Activated CD4-positive, alpha-beta memory T cell treated with anti-CD3 and anti-CD28 coated beads, Interleukin-2, amount 10 ng/mL, durations not matched to agents 7 days and 5 days (primary cell): ENCODE results near the gene KCNK13. TPM values are rescaled to one million over a fixed set of nuclear protein-coding genes. Genes with fewer than 3 reads are reported as not detected.

Source experiments
- CTCF ChIA-PET: fragments of 350-600 bp; sonication (Branson Sonifier 250); formaldehyde crosslinking; loops from one replicate; lab custom pipeline; 2021; ENCODE audit warnings: antibody characterized with exemption, inconsistent platforms; lab: Charles Lee
- POLR2A ChIA-PET: fragments of 350-600 bp; sonication (Branson Sonifier 250); formaldehyde crosslinking; loops from one replicate; lab custom pipeline; 2021; ENCODE audit warnings: antibody characterized with exemption; lab: Charles Lee
- DNase-seq: peaks from one replicate; pipeline ENCODE4 v3.0.0-alpha.2; 2020
- H3K27ac Mint-ChIP-seq: one replicate; pipeline ENCODE4 v1.8.0; 2021; ENCODE audit warnings: mild to moderate bottlenecking, mixed read lengths
- H3K27me3 Mint-ChIP-seq: one replicate; pipeline ENCODE4 v1.8.0; 2021; ENCODE audit warnings: mixed read lengths
- H3K36me3 Mint-ChIP-seq: one replicate; pipeline ENCODE4 v1.8.0; 2021; ENCODE audit warnings: low read depth, mixed read lengths
- H3K4me1 Mint-ChIP-seq: one replicate; pipeline ENCODE4 v1.8.0; 2021; ENCODE audit warnings: mixed read lengths
- H3K4me3 Mint-ChIP-seq: one replicate; pipeline ENCODE4 v1.8.0; 2021; ENCODE audit warnings: mild to moderate bottlenecking, mixed read lengths
- H3K9me3 Mint-ChIP-seq: one replicate; pipeline ENCODE4 v1.8.0; 2021; ENCODE audit warnings: mixed read lengths
- total RNA-seq, 2 experiments: library from RNA; stranded (reverse); gene quantifications; one replicate each; pipeline ENCODE4 v1.2.3, GENCODE V29; 2021

KCNK13 gene
- total RNA-seq, 2 experiments from 2014 or later: 0.18 to 0.28 TPM

DNA sequence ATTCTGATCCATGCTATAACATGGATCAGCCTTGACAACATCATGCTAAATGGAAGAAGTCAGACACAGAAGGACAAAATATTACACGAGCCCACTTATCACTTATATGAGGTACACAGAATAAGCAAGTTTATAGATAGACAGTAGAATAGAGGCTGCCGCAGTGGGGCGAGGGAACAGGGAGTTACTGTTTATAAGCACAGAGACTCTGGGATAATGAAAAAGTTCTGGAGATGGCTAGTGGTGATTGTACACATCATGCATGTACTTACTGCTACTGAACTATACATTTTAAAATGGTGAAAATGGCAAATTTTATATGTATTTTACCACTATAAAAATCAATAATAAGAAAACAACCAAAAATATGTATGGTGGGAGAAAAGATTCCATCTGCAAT lies 99.3 kb downstream of the KCNK13 start:
- no peaks in the 10 kb centered on the region for H3K36me3 Mint-ChIP-seq
- no peak for DNase-seq
- peaks cover 21% of the 10 kb centered on the region for H3K27me3 Mint-ChIP-seq
- POLR2A ChIA-PET: no interaction called here
- CTCF ChIA-PET: no interaction called here
- no peak overlapping the region for H3K27ac Mint-ChIP-seq
- H3K4me3 Mint-ChIP-seq: no peak overlapping the region
- no peaks in the 10 kb centered on the region for H3K9me3 Mint-ChIP-seq
- H3K4me1 Mint-ChIP-seq: no peaks in the 10 kb centered on the region

DNA sequence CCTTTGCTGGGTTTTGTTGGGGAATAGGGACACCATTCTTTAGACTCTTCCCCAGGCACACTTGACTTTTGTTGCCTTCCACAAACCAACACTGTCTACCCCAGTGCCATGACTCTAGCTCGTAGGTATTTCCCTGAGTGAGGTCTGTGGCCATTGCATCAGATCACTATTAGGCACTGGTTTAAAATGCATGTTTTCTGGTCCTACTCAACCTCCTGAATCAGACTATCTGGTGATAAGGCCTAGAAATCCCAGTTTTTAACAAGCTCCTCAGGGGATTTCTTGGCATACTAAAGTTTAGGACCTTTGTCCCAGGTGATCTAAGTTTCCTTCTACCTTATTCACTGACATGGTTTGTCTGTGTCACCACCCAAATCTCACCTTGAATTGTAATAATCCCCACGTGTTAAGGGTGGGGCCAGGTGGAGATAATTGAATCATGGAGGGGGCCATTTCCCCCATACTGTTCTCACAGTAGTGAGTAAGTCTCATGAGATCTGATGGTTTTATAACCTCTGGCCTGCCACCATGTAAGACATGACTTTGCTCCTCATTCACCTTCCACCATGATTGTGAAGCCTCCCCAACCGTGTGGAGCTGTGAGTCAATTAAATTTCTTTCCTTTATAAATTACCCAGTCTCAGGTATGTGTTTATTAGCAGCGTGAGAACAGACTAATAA lies 106.8 kb downstream of the KCNK13 start:
- no peak for DNase-seq
- Mint-ChIP-seq H3K4me1 (no peaks in the 10 kb centered on the region), H3K9me3 (no peaks in the 10 kb centered on the region), H3K4me3 (no peak overlapping the region), H3K27me3 (peaks cover 16% of the 10 kb centered on the region), H3K27ac (no peak overlapping the region), H3K36me3 (no peaks in the 10 kb centered on the region)
- ChIA-PET CTCF (interaction anchor here (0.6 kb wide), 1 partner anchor 1277 kb away, joined by 3 read pairs; no protein-coding TSS in a partner anchor), POLR2A (no interaction called here)

DNA sequence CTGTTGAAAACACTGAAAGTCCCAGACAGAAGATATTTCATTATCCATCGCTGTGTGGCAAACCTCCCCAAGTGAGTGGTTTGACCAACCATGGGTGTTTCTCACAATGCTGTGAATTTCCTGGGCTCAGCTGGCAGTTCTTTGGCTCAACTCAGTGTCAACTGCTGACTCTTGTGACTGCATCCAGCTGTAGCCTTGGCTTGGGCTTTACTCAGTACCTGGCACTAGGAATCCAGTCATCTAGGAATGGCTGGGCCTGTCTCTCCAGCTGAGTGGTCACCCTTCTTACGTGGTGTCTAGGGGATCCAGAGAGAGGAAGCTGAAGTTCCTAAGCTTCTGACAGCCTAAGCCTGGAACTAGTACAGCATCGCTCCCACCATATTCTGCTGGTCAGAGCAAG lies 113.8 kb downstream of the KCNK13 start:
- no peak for DNase-seq
- CTCF ChIA-PET: no interaction called here

DNA sequence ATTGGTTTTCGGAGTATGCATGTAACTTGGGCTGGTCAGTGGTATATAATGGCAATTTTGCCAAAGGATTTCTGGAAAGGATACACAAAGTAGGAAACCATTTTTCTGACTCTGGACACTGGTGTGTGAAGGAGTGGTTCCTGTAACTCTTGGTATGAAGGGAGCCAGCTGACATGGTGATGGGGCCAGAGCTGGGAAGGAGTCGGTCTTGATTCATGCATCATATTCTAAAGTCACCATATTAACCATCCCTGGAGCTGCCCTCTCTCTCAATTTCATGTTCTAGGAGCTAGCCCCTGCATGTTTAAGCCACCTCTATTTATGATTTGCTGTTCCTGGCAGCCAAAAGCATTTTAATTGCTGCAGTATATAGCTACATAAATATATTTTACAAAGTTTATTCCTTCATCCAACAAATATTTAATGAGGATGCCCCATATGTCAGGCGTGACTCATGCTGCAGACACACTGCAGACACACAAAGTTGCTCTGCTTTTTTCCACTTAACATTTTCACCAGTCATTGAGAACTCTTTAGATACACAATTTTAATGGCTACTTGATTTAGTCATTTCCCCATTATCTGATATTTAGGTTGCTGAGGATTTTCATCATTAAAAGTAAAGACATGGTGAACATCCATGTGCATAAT lies 115.9 kb downstream of the KCNK13 start:
- Mint-ChIP-seq H3K9me3 (no peaks in the 10 kb centered on the region), H3K27ac (no peak overlapping the region), H3K27me3 (peaks cover 9% of the 10 kb centered on the region), H3K4me3 (no peak overlapping the region), H3K36me3 (no peaks in the 10 kb centered on the region), H3K4me1 (no peaks in the 10 kb centered on the region)
- ChIA-PET CTCF (no interaction called here), POLR2A (no interaction called here)
- no peak for DNase-seq

More for the DNA sequence above, 113.8 kb downstream of the KCNK13 start:
- H3K36me3 Mint-ChIP-seq: no peaks in the 10 kb centered on the region
- H3K27me3 Mint-ChIP-seq: peaks cover 9% of the 10 kb centered on the region
- no peak overlapping the region for H3K27ac Mint-ChIP-seq
- POLR2A ChIA-PET: no interaction called here
- no peaks in the 10 kb centered on the region for H3K4me1 Mint-ChIP-seq
- H3K9me3 Mint-ChIP-seq: no peaks in the 10 kb centered on the region
- H3K4me3 Mint-ChIP-seq: no peak overlapping the region

DNA sequence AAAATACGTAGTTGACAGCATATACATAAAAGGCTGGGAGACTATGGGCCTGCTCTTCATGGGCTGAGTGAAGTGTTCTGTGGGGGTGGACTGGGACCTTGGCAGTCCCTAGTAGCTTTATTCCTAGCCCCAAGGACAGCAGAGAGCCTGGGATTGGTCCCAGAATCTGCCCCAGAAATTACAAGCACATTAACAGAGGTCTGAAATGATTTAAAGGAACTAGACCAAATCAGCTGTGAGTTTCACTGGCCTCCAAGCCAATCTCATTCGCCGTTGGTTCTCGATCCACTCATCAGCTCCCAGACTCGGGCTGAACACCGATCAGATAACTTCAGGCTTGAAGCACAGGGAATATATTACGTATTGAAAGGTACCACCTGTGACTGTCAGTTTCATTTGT lies 117.6 kb downstream of the KCNK13 start:
- Mint-ChIP-seq H3K27me3 (peaks cover 15% of the 10 kb centered on the region), H3K4me3 (no peak overlapping the region), H3K9me3 (no peaks in the 10 kb centered on the region), H3K4me1 (no peaks in the 10 kb centered on the region), H3K27ac (no peak overlapping the region), H3K36me3 (no peaks in the 10 kb centered on the region)
- CTCF ChIA-PET: no interaction called here
- POLR2A ChIA-PET: no interaction called here
- no peak for DNase-seq

DNA sequence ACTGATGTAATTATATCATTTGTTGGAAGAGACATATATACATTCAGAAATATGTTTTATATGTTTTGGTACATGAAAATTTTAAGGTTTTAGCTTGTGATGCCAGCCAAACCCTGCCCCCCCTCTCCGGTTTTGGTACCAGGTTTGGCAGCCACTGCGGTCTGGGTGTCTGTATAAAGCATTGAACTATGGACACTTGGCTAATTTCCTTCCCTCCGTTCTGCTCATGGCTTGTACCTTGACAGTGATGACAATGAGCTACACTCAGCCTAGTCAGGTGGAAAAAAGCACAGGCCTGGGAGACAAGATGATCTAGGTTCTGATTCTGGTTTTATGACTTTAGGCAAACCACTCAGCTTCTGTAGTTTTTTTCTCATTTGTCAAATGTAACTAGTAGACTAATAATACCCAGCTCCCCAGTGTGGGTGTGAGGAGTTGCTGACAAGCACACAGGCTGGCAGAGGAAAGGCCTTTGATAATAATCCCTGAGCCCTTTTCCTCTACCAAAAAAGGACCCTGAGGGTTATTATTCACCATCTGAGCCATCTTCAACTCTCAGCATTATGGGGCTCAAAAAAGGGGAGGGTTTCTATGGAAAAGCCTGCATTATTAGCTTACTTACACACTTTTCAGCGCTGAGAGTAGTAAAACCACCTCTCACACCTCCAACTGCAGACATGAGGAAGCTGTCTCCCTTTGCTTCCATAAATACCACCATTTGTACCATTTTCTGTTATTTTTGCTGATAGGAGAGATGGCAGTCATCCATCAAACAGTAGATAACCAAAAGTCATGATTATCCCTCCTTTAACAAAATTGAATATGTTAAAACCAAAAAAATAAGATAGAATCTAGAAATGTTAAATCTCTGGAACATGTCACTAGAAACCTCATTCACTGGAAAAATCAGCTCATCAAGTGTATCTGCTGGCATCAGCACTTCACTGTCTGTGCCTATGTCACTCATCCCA lies 118.3 kb downstream of the KCNK13 start:
- ChIA-PET POLR2A (no interaction called here), CTCF (no interaction called here)
- no peaks in the 10 kb centered on the region for H3K4me1 Mint-ChIP-seq
- no peak overlapping the region for H3K27ac Mint-ChIP-seq
- H3K27me3 Mint-ChIP-seq: peaks cover 15% of the 10 kb centered on the region
- DNase-seq: no peak
- no peaks in the 10 kb centered on the region for H3K36me3 Mint-ChIP-seq
- no peak overlapping the region for H3K4me3 Mint-ChIP-seq
- no peaks in the 10 kb centered on the region for H3K9me3 Mint-ChIP-seq

DNA sequence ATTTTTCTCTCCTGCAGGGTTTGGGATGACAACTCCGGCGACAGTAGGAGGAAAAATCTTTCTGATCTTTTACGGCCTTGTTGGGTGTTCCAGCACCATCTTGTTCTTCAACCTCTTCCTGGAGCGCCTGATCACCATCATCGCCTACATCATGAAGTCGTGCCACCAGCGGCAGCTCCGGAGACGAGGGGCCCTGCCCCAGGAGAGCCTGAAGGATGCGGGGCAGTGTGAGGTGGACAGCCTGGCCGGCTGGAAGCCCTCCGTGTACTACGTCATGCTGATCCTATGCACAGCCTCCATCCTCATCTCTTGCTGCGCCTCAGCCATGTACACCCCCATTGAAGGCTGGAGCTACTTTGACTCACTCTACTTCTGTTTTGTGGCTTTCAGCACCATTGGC lies 122.3 kb downstream of the KCNK13 start:
- DNase-seq: no peak
- POLR2A ChIA-PET: no interaction called here
- H3K9me3 Mint-ChIP-seq: peaks cover 5% of the 10 kb centered on the region
- CTCF ChIA-PET: no interaction called here
- H3K36me3 Mint-ChIP-seq: no peaks in the 10 kb centered on the region
- no peaks in the 10 kb centered on the region for H3K4me1 Mint-ChIP-seq
- H3K27ac Mint-ChIP-seq: no peak overlapping the region
- peaks cover 14% of the 10 kb centered on the region for H3K27me3 Mint-ChIP-seq
- no peak overlapping the region for H3K4me3 Mint-ChIP-seq

DNA sequence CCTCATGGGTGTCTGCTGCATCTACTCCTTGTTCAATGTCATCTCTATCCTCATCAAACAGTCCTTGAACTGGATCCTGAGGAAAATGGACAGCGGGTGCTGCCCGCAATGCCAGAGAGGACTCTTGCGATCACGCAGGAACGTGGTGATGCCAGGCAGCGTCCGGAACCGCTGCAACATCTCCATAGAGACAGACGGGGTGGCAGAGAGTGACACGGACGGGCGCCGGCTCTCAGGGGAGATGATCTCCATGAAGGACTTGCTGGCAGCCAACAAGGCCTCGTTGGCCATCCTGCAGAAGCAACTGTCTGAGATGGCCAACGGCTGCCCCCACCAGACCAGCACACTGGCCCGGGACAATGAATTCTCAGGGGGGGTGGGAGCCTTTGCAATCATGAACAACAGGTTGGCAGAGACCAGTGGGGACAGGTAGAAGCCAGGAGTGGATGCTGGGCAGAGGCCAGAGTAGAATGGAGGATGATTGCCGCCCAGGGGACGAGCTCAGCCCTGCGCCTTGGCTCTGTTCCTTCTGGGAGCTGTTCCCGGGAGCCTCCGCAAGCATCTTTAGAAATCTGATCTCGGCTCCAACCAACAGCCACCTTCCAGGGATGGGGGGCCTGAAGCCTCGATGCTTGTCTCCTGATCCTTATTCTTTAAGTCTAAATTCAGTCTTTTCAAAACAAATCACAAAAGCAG lies 122.9 kb downstream of the KCNK13 start:
- Mint-ChIP-seq H3K36me3 (no peaks in the 10 kb centered on the region), H3K27ac (no peak overlapping the region), H3K9me3 (peaks cover 5% of the 10 kb centered on the region), H3K4me1 (no peaks in the 10 kb centered on the region), H3K27me3 (peaks cover 14% of the 10 kb centered on the region), H3K4me3 (no peak overlapping the region)
- ChIA-PET CTCF (interaction anchor here (1.0 kb wide), 1 partner anchor 50 kb away, joined by 4 read pairs; no protein-coding TSS in a partner anchor), POLR2A (no interaction called here)
- DNase-seq: no peak

DNA sequence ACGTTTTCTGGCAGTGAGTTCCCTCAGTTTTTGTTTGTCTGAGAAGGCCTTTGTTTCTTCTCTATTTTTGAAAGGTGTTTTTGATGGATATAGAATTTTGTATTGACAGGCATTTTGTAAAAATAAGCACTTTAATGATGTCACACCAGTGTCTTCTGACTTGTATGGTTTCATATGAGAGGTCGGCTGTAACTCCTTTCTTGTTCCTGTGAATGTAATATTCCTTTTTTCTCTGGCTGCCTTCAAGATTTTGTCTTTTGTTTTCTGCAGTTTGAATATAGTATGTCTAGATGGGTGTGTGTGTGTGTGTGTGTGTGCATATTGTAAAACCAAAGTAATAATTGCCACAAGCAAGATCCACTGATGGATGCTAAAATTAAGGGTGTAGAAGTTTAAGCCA lies 126.8 kb downstream of the KCNK13 start:
- POLR2A ChIA-PET: no interaction called here
- Mint-ChIP-seq H3K36me3 (no peaks in the 10 kb centered on the region), H3K4me1 (no peaks in the 10 kb centered on the region), H3K9me3 (peaks cover 5% of the 10 kb centered on the region), H3K4me3 (no peak overlapping the region), H3K27ac (no peak overlapping the region), H3K27me3 (peaks cover 3% of the 10 kb centered on the region)
- CTCF ChIA-PET: no interaction called here
- no peak for DNase-seq

DNA sequence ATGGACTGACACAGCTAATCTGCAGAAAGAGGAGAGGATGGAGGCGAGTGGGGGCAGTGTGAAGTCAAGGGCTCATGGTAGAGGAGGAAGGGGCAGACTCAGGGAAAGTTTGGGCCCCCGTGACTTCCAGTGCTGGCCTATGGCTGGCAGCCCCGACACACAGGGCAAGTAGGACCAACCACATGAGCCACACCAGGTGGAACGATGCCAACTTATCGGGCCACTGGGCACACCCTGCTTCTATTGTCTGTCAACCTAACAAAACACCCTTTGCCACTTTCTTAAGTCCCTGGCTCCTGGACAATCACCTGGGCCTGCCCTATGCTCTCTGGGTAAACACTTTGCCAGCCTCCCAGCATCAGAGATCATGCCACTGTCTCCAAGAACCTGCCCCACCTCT lies 129.4 kb downstream of the KCNK13 start:
- Mint-ChIP-seq H3K4me1 (no peaks in the 10 kb centered on the region), H3K36me3 (no peaks in the 10 kb centered on the region), H3K4me3 (no peak overlapping the region), H3K27ac (no peak overlapping the region), H3K9me3 (peaks cover 5% of the 10 kb centered on the region), H3K27me3 (peaks cover 9% of the 10 kb centered on the region)
- POLR2A ChIA-PET: no interaction called here
- CTCF ChIA-PET: no interaction called here
- DNase-seq: no peak

DNA sequence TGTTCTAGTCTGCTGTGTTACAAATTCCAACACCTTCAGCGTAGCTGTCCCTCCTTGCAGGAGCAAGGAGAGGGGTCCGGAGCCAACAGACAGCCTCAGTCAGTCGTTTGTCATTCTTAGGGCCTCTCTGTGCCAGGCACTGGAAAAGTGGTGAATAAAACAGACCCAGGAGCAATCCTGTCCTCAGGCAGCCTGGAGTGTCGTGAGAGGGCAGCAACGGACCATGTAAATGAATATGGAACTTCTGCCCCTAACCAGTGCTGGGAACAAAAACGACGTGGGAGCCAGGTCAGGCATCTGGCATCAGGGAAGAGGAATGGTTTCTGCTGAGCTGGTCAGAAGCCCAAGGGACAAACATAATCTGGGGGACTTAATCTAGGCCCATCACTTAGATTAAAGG lies 129.8 kb downstream of the KCNK13 start:
- H3K36me3 Mint-ChIP-seq: no peaks in the 10 kb centered on the region
- H3K4me1 Mint-ChIP-seq: no peaks in the 10 kb centered on the region
- peaks cover 5% of the 10 kb centered on the region for H3K9me3 Mint-ChIP-seq
- H3K27me3 Mint-ChIP-seq: peaks cover 9% of the 10 kb centered on the region
- ChIA-PET POLR2A (no interaction called here), CTCF (no interaction called here)
- DNase-seq: no peak
- no peak overlapping the region for H3K27ac Mint-ChIP-seq
- no peak overlapping the region for H3K4me3 Mint-ChIP-seq

DNA sequence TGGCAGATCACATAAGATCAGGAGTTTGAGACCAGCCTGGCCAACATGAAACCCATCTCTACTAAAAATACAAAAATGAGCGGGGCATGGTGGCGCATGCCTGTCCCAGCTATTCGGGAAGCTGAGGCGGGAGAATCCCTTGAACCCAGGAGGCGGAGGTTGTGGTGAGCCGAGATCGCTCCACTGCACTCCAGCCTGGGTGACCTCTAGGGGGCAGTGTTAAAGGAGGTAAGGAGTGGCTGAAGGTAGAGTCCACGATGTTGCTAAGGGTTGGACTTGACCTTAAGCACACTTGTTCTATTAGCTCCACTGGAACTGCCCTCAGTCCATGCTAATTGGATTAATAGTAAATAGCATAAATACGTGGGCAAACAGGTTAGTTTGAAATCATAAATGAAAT lies 132.1 kb downstream of the KCNK13 start:
- Mint-ChIP-seq H3K4me3 (no peak overlapping the region), H3K4me1 (no peaks in the 10 kb centered on the region), H3K9me3 (no peaks in the 10 kb centered on the region), H3K27ac (no peak overlapping the region), H3K27me3 (peaks cover 7% of the 10 kb centered on the region), H3K36me3 (no peaks in the 10 kb centered on the region)
- ChIA-PET POLR2A (no interaction called here), CTCF (no interaction called here)
- DNase-seq: no peak

DNA sequence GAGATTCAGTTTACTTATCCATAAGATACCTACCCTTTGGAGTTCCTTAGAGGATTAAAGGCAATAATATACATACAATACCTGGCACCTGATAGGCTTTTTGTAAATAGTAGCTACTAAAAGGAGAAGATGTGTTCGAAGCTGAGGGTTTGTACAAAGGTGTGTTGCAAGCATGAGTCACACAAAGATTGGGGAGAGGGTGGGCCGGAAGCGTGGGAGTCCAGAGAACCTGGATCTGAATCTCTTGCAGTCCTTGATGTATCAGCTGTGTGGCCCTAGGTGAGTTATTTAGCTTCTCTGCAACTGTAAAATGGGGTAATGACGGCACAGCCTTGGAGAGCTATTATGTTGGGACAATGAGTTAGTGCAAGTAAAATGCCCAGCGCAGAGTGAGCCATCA lies 132.9 kb downstream of the KCNK13 start:
- no peaks in the 10 kb centered on the region for H3K9me3 Mint-ChIP-seq
- H3K4me1 Mint-ChIP-seq: no peaks in the 10 kb centered on the region
- no peaks in the 10 kb centered on the region for H3K36me3 Mint-ChIP-seq
- ChIA-PET POLR2A (no interaction called here), CTCF (no interaction called here)
- peaks cover 7% of the 10 kb centered on the region for H3K27me3 Mint-ChIP-seq
- no peak overlapping the region for H3K4me3 Mint-ChIP-seq
- no peak overlapping the region for H3K27ac Mint-ChIP-seq
- no peak for DNase-seq
